Sigmoid colon (tissue), 7 donors: ENCODE results near the gene GOLPH3. TPM values are rescaled to one million over a fixed set of nuclear protein-coding genes. Genes with fewer than 3 reads are reported as not detected.
A peak's percentile ranks its signal among the peaks of the same experiment; 100 is the strongest.

Experiments used
- DNase-seq: peaks from one replicate; pipeline ENCODE4 v3.0.0-alpha.2; 2019
- H3K27ac ChIP-seq, 4 donors: fragments of 200-600 bp; sonication (generic); one replicate each; pipeline ENCODE4 v1.5.1; 2016 to 2019; ENCODE audit warnings: mild to moderate bottlenecking in 1 of 4
- H3K27me3 ChIP-seq, 3 donors: fragments of 200-600 bp; sonication (generic); one replicate each; pipeline ENCODE4 v1.5.1; 2019; ENCODE audit warnings: mild to moderate bottlenecking in 1 of 3
- H3K36me3 ChIP-seq, 4 donors: fragments of 200-600 bp; sonication (generic); one replicate each; pipeline ENCODE4 v1.5.1; 2016 to 2019
- H3K4me1 ChIP-seq, 4 donors: fragments of 200-600 bp; sonication (generic); one replicate each; pipeline ENCODE4 v1.5.1; 2017 to 2019
- H3K4me3 ChIP-seq, 4 donors: fragments of 200-600 bp; sonication (generic); one replicate each; pipeline ENCODE4 v1.5.1; 2017 to 2019; ENCODE audit warnings: mild to moderate bottlenecking in 2 of 4, moderate library complexity in 1 of 4
- H3K9me3 ChIP-seq, 4 donors: fragments of 200-600 bp in 3 of 4; sonication (generic) in 3 of 4; one replicate each; pipeline versions ENCODE4 v1.5.1 to v1.6.1; 2013 to 2019
- EP300 ChIP-seq, 4 donors: sonication (generic); formaldehyde crosslinking; IDR thresholded peaks; one replicate each; pipeline ENCODE4 v1.6.1; 2017; ENCODE audit warnings: antibody characterized with exemption in 4 of 4
- POLR2A ChIP-seq, 2 donors: fragments of 450-650 bp; IDR thresholded peaks; one replicate each; pipeline ENCODE4 v1.6.1; 2016; ENCODE audit warnings: antibody characterized with exemption in 2 of 2, mild to moderate bottlenecking in 2 of 2, moderate library complexity in 2 of 2
- POLR2AphosphoS5 ChIP-seq, 4 donors: sonication (generic); formaldehyde crosslinking; IDR thresholded peaks; one replicate each; pipeline ENCODE4 v1.6.1; 2017; ENCODE audit warnings: antibody characterized with exemption in 4 of 4
- WGBS, 2 donors: extraction: QIAGEN DNeasy Blood & Tissue Kit; methylation state at CpG; one replicate each; pipeline ENCODE4 v1.1.7; 2013; 5-methylcytosine and 5-hydroxymethylcytosine counted together
- intact Hi-C: fragments of 100-400 bp; cut with DNase I; formaldehyde crosslinking; loops from one replicate; pipeline ENCODE4 v1.15.1; 2023
- polyA plus RNA-seq, 3 donors: library from polyadenylated mRNA; stranded (reverse); fragments of 200-250 nt; gene quantifications; one replicate each; pipeline ENCODE4 v1.2.3, GENCODE V29; 2013
- total RNA-seq, 4 donors: library from RNA; depleted of rRNA; stranded (reverse); fragments of >200 nt; gene quantifications; one replicate each; pipeline ENCODE4 v1.1.0, GENCODE V29; 2016
- TF ChIP-seq, protein P1 (sequence below), 4 experiments: fragments of 450-650 bp in 3 of 4; fragments of 200-600 bp in 1 of 4; IDR thresholded peaks; one replicate each; pipeline ENCODE4 v1.5.1; 2016 to 2019; ENCODE audit warnings: antibody characterized with exemption in 4 of 4, mild to moderate bottlenecking in 3 of 4, moderate library complexity in 2 of 4
- donor health status: healthy with polysubstance abuse.
- donor health status: Bipolar disorder and iron deficiency.
- donor health status: healthy.

The GOLPH3 gene
- total and polyA plus RNA-seq, 7 donors, result 63.6 to 247 (median 170) TPM

DNA sequence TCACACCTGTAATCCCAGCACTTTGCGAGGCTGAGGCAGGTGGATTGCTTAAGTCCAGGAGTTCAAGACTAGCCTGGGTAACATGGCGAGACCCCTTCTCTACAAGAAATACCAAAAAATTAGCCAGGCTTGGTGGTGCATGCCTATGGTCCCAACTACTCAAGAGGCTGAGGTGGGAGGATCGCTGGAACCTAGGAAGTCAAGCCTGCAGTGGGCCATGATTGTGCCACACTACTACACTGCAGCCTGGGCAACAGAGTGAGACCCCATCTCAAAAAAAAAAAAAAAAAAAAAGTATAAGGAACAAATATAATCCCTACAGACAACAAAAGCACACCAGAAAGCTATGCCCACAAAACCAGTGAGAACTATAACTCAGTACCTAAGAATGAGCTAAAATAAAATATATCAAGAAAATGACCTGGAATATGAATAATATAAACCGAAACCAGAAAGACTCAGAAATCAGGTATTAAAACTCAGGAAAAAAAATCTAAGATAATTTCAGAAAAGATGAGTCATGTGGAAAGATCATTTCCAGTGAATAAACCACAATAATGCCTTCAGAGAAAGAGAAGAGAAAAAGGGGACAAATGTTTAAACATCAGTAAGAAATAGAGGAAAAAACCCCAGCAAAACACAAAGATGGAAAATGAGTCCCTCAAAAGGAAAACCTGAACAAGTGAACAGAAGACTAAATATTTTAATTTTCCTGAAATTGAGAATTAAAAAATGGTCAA lies 57.4 kb downstream of the GOLPH3 start:
- WGBS, 2 donors, result 96% methylated on average over 4 of the region's 4 CpGs
- no peaks in the 10 kb centered on the region for H3K27me3 ChIP-seq
- DNase-seq, result no peak
- H3K4me1 ChIP-seq, result peaks cover 0 to 7% (median 5%) of the 10 kb centered on the region in 4 donors
- TF ChIP-seq EP300 (IDR thresholded peaks at IDR 0.05) (no peak), POLR2A (IDR thresholded peaks at IDR 0.05) (no peak), POLR2AphosphoS5 (IDR thresholded peaks at IDR 0.05) (no peak)
- TF ChIP-seq, protein P1, sequence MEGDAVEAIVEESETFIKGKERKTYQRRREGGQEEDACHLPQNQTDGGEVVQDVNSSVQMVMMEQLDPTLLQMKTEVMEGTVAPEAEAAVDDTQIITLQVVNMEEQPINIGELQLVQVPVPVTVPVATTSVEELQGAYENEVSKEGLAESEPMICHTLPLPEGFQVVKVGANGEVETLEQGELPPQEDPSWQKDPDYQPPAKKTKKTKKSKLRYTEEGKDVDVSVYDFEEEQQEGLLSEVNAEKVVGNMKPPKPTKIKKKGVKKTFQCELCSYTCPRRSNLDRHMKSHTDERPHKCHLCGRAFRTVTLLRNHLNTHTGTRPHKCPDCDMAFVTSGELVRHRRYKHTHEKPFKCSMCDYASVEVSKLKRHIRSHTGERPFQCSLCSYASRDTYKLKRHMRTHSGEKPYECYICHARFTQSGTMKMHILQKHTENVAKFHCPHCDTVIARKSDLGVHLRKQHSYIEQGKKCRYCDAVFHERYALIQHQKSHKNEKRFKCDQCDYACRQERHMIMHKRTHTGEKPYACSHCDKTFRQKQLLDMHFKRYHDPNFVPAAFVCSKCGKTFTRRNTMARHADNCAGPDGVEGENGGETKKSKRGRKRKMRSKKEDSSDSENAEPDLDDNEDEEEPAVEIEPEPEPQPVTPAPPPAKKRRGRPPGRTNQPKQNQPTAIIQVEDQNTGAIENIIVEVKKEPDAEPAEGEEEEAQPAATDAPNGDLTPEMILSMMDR (IDR thresholded peaks at IDR 0.05), result no peak
- H3K36me3 ChIP-seq, result peaks cover 0 to 69% (median 20%) of the 10 kb centered on the region in 4 donors
- H3K4me3 ChIP-seq, result no peak overlapping the region
- no peaks in the 10 kb centered on the region for H3K9me3 ChIP-seq
- peak overlapping the region in 1 of 4 donors; percentile 15 for H3K27ac ChIP-seq
- intact Hi-C loops, result no loop called here

DNA sequence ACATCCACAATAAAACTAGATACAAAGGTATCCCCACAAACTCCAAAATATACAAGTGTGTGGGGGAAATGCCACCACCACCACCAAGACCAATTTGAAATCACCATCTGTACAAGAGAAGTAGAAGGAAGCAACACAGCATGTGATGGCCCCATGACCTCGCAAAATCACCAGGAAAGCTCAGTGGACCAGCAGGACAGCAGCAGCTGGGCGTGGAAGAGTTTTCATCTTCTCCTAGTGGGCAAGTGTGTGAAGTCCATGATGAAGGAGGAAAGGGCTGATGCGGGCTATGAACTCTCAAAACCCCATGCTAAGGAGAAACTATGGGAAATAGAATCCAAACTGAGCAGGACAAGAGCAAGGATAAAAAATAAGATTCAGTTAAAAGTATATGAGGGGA lies 58.1 kb downstream of the GOLPH3 start:
- Histone ChIP-seq H3K36me3 (peaks cover 0 to 69% (median 22%) of the 10 kb centered on the region in 4 donors), H3K27ac (peak overlapping the region in 1 of 4 donors; percentile 15), H3K9me3 (no peaks in the 10 kb centered on the region), H3K4me3 (no peak overlapping the region), H3K4me1 (peaks cover 0 to 7% (median 5%) of the 10 kb centered on the region in 4 donors), H3K27me3 (no peaks in the 10 kb centered on the region)
- 87 to 94% methylated on average over 3 of the region's 3 CpGs for WGBS, 2 donors
- DNase-seq, result no peak
- intact Hi-C loops, result no loop called here
- TF ChIP-seq, protein P1 (IDR thresholded peaks at IDR 0.05), result no peak
- TF ChIP-seq POLR2A (IDR thresholded peaks at IDR 0.05), result no peak
- TF ChIP-seq POLR2AphosphoS5 (IDR thresholded peaks at IDR 0.05), result no peak
- no peak for TF ChIP-seq EP300 (IDR thresholded peaks at IDR 0.05)

DNA sequence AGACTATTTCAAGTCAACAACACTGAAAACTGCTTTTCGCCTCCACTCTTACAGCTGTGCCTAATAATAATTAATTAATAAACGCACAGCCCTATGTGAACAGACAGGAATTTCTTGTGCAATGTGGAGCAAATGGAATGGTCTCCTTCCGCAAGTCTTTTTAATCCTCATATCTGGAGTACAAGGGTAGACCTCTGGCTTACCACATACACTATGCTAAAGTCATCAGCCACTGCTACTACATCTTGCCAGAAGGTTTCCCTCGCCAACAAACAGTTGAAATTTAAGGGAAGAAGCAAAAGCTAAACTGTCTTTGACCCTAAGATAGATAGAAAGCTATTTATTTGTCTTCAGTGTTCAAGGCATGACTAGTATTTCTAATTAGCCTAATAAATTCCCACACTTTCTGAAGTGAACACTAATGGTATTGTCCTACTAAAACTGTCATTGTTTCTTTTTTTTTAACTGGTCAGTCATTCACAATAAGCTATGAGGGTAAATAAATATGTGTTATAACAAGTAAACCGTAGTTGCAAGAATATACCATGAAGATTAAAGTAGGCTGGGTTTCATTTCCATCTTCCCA lies 63.9 kb downstream of the GOLPH3 start:
- TF ChIP-seq POLR2A (IDR thresholded peaks at IDR 0.05) (no peak), EP300 (IDR thresholded peaks at IDR 0.05) (no peak), POLR2AphosphoS5 (IDR thresholded peaks at IDR 0.05) (no peak)
- TF ChIP-seq, protein P1 (IDR thresholded peaks at IDR 0.05), result no peak
- WGBS, 2 donors, result 93 to 95% methylated on average over 5 of the region's 5 CpGs
- Histone ChIP-seq H3K4me1 (no peaks in the 10 kb centered on the region), H3K36me3 (peaks cover 6 to 83% (median 28%) of the 10 kb centered on the region in 4 donors), H3K4me3 (no peak overlapping the region), H3K9me3 (no peaks in the 10 kb centered on the region), H3K27ac (no peak overlapping the region), H3K27me3 (no peaks in the 10 kb centered on the region)
- DNase-seq, result no peak
- intact Hi-C loops, result no loop called here

DNA sequence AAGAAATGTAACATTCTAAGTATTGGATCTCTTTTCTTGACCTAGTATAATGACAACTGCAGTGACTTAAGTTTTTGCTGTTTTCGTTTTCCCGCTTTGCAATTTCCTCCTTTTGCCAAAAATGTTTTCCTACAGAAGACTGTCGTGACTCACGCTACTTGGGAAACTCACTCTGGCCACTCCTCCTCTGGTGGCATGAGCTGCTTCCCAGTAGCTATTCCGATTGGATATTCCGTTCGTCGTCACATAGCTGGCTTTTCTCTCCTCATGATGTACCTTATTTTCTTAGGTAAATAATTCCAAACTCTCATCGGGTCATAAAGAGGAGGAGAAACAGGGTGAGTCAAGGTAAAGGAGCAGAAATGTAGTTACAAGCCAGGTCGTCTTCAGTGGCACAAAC lies 64.9 kb downstream of the GOLPH3 start:
- no peak for DNase-seq
- TF ChIP-seq, protein P1 (IDR thresholded peaks at IDR 0.05), result no peak
- no peak for TF ChIP-seq POLR2AphosphoS5 (IDR thresholded peaks at IDR 0.05)
- no peak for TF ChIP-seq EP300 (IDR thresholded peaks at IDR 0.05)
- TF ChIP-seq POLR2A (IDR thresholded peaks at IDR 0.05), result no peak
- Histone ChIP-seq H3K36me3 (peaks cover 6 to 89% (median 35%) of the 10 kb centered on the region in 4 donors), H3K27me3 (no peaks in the 10 kb centered on the region), H3K4me3 (no peak overlapping the region), H3K4me1 (no peaks in the 10 kb centered on the region), H3K9me3 (no peaks in the 10 kb centered on the region), H3K27ac (no peak overlapping the region)
- WGBS, 2 donors, result 85 to 92% methylated on average over 10 of the region's 10 CpGs
- intact Hi-C loops, result no loop called here
